Tongue (tissue), 2 donors: Measurements from ENCODE around the gene ZNF627. TPM values are rescaled to one million over a fixed set of nuclear protein-coding genes. Genes with fewer than 3 reads are reported as not detected.
"Not testable (repeated sequence)": the region's sequence is repeated elsewhere in the genome, so short reads cannot be mapped to it uniquely, and the experiment has no call there.

Experiments used
- DNase-seq: peaks from one replicate; pipeline ENCODE4 v3.0.0-alpha.2; 2015
- total RNA-seq: library from RNA; depleted of rRNA; stranded (reverse); fragments of >200 nt; gene quantifications from one replicate; pipeline ENCODE4 v1.2.3, GENCODE V29; 2014

ZNF627 gene
- total RNA-seq: 21.1 TPM

GRCh38 chr19:11597202-11598102 lies at the start of gene ZNF627:
Gene ZNF627 (plus strand): TSS chr19:11597483. CDS start chr19:11597628, 145 bp downstream.
- DNase-seq: peak; percentile 99

GRCh38 chr19:11547929-11548700 lies 49.2 kb upstream of the ZNF627 start:
- DNase-seq: no peak

- DNase-seq: no peak
These were observed 47.8 kb upstream of the ZNF627 start for GRCh38 chr19:11549386-11549953.

GRCh38 chr19:11550265-11550664 lies 47.0 kb upstream of the ZNF627 start:
- no peak for DNase-seq

GRCh38 chr19:11551603-11552235 lies 45.6 kb upstream of the ZNF627 start:
- no peak for DNase-seq

GRCh38 chr19:11552666-11553372 lies 44.5 kb upstream of the ZNF627 start:
- no peak for DNase-seq

- DNase-seq: no peak
These were observed 43.1 kb upstream of the ZNF627 start for GRCh38 chr19:11554160-11554559.

- DNase-seq: no peak
These were observed 42.0 kb upstream of the ZNF627 start for GRCh38 chr19:11555246-11555645.

GRCh38 chr19:11556634-11557420 lies 40.5 kb upstream of the ZNF627 start:
- DNase-seq: no peak

- DNase-seq: peak; percentile 99
These were observed 38.1 kb upstream of the ZNF627 start, which contains the start of gene ELOF1 for GRCh38 chr19:11558881-11559828. Gene ELOF1 (minus strand): TSS chr19:11559230. CDS start chr19:11554347, 4,883 bp downstream.

GRCh38 chr19:11560404-11561051 lies 36.8 kb upstream of the ZNF627 start:
- DNase-seq: peak; percentile 77

- no peak for DNase-seq
These were observed 33.8 kb upstream of the ZNF627 start for GRCh38 chr19:11563532-11563931.

- not testable (repeated sequence) for DNase-seq
These were observed 33.0 kb upstream of the ZNF627 start for GRCh38 chr19:11564082-11564807.

GRCh38 chr19:11565649-11565980 lies 31.7 kb upstream of the ZNF627 start:
- DNase-seq: not testable (repeated sequence)

GRCh38 chr19:11566164-11566563 lies 31.1 kb upstream of the ZNF627 start:
- DNase-seq: no peak

- no peak for DNase-seq
These were observed 27.2 kb upstream of the ZNF627 start for GRCh38 chr19:11570039-11570462.

GRCh38 chr19:11573354-11573753 lies 23.9 kb upstream of the ZNF627 start:
- DNase-seq: not testable (repeated sequence)

GRCh38 chr19:11573763-11574162 lies 23.5 kb upstream of the ZNF627 start:
- not testable (repeated sequence) for DNase-seq
